ENCODE measurements around the gene GRIK3. TPM values are rescaled to one million over a fixed set of nuclear protein-coding genes. Genes with fewer than 3 reads are reported as not detected.

GRIK3 gene
- total RNA-seq, 3 donors from 2014 or later (not counting 1 experiment from before 2014, with no cell fraction given): not detected

GRCh38 chr1:36986241-36986985 lies 47.9 kb downstream of the GRIK3 start:
- no peaks in the 10 kb centered on the region for H3K4me1 ChIP-seq (ENCODE audit: control insufficient read depth, insufficient read depth, low read length)
- no peaks in the 10 kb centered on the region for H3K9me3 ChIP-seq (ENCODE audit: control insufficient read depth, insufficient read depth, low read length)
- Mint-ChIP-seq H3K36me3 (no peaks in the 10 kb centered on the region), H3K27me3 (ENCODE audit: low read depth in 2 of 2) (peaks cover 8 to 10% of the 10 kb centered on the region in 2 donors), H3K4me3 (no peak overlapping the region), H3K9me3 (no peaks in the 10 kb centered on the region), H3K27ac (no peak overlapping the region), H3K4me1 (peaks cover 4 to 8% of the 10 kb centered on the region in 2 donors)
- TF ChIP-seq CTCF (IDR thresholded peaks at IDR 0.05): no peak
- no peaks in the 10 kb centered on the region for H3K27me3 ChIP-seq (ENCODE audit: control insufficient read depth, insufficient read depth, low read length)
- intact Hi-C loops (cut with micrococcal nuclease): no loop called here
- no peaks in the 10 kb centered on the region for H3K36me3 ChIP-seq (ENCODE audit: control insufficient read depth, insufficient read depth, low read length)
- no peak overlapping the region for H3K27ac ChIP-seq (ENCODE audit: low read length)
- H3K4me3 ChIP-seq (ENCODE audit: low read length): no peak overlapping the region
- WGBS (ENCODE audit: insufficient coverage): 81% methylated on average over 6 of the region's 6 CpGs
- ATAC-seq: no peak
- DNase-seq: no peak

GRCh38 chr1:36984675-36985074 lies 49.6 kb downstream of the GRIK3 start:
- Mint-ChIP-seq H3K27me3 (ENCODE audit: low read depth in 2 of 2) (peaks cover 14 to 15% of the 10 kb centered on the region in 2 donors), H3K4me3 (no peak overlapping the region)
- intact Hi-C loops (cut with micrococcal nuclease): no loop called here

GRCh38 chr1:36984026-36984425 lies 50.3 kb downstream of the GRIK3 start:
- Mint-ChIP-seq H3K27ac (no peak overlapping the region), H3K36me3 (no peaks in the 10 kb centered on the region), H3K27me3 (ENCODE audit: low read depth in 2 of 2) (peaks cover 10 to 16% of the 10 kb centered on the region in 2 donors), H3K9me3 (no peaks in the 10 kb centered on the region), H3K4me1 (peaks cover 4 to 8% of the 10 kb centered on the region in 2 donors), H3K4me3 (no peak overlapping the region)
- WGBS (ENCODE audit: insufficient coverage): 79% methylated on average over 6 of the region's 6 CpGs
- no peak for DNase-seq
- Histone ChIP-seq H3K4me3 (ENCODE audit: low read length) (no peak overlapping the region), H3K27me3 (ENCODE audit: control insufficient read depth, insufficient read depth, low read length) (no peaks in the 10 kb centered on the region), H3K4me1 (ENCODE audit: control insufficient read depth, insufficient read depth, low read length) (no peaks in the 10 kb centered on the region), H3K27ac (ENCODE audit: low read length) (no peak overlapping the region), H3K36me3 (ENCODE audit: control insufficient read depth, insufficient read depth, low read length) (no peaks in the 10 kb centered on the region), H3K9me3 (ENCODE audit: control insufficient read depth, insufficient read depth, low read length) (no peaks in the 10 kb centered on the region)
- no peak for TF ChIP-seq CTCF (IDR thresholded peaks at IDR 0.05)
- intact Hi-C loops (cut with micrococcal nuclease): no loop called here
- no peak for ATAC-seq

More at GRCh38 chr1:36984675-36985074, 49.6 kb downstream of the GRIK3 start:
- H3K4me1 ChIP-seq (ENCODE audit: control insufficient read depth, insufficient read depth, low read length): no peaks in the 10 kb centered on the region
- no peak overlapping the region for H3K4me3 ChIP-seq (ENCODE audit: low read length)
- no peaks in the 10 kb centered on the region for H3K36me3 ChIP-seq (ENCODE audit: control insufficient read depth, insufficient read depth, low read length)
- no peaks in the 10 kb centered on the region for H3K9me3 ChIP-seq (ENCODE audit: control insufficient read depth, insufficient read depth, low read length)
- no peak overlapping the region for H3K27ac ChIP-seq (ENCODE audit: low read length)
- peaks cover 4 to 8% of the 10 kb centered on the region in 2 donors for H3K4me1 Mint-ChIP-seq
- H3K36me3 Mint-ChIP-seq: no peaks in the 10 kb centered on the region
- H3K27me3 ChIP-seq (ENCODE audit: control insufficient read depth, insufficient read depth, low read length): no peaks in the 10 kb centered on the region
- no peak for DNase-seq
- no peak for ATAC-seq
- H3K27ac Mint-ChIP-seq: no peak overlapping the region
- 67% methylated on average over 9 of the region's 9 CpGs for whole genome bisulfite sequencing (ENCODE audit: insufficient coverage)
- no peaks in the 10 kb centered on the region for H3K9me3 Mint-ChIP-seq
- no peak for TF ChIP-seq CTCF (IDR thresholded peaks at IDR 0.05)

GRCh38 chr1:36982709-36983108 lies 51.6 kb downstream of the GRIK3 start:
- H3K27ac Mint-ChIP-seq: no peak overlapping the region
- Histone ChIP-seq H3K4me1 (ENCODE audit: control insufficient read depth, insufficient read depth, low read length) (no peaks in the 10 kb centered on the region), H3K36me3 (ENCODE audit: control insufficient read depth, insufficient read depth, low read length) (no peaks in the 10 kb centered on the region), H3K27me3 (ENCODE audit: control insufficient read depth, insufficient read depth, low read length) (no peaks in the 10 kb centered on the region), H3K4me3 (ENCODE audit: low read length) (no peak overlapping the region), H3K27ac (ENCODE audit: low read length) (no peak overlapping the region), H3K9me3 (ENCODE audit: control insufficient read depth, insufficient read depth, low read length) (no peaks in the 10 kb centered on the region)
- peaks cover 4 to 8% of the 10 kb centered on the region in 2 donors for H3K4me1 Mint-ChIP-seq
- H3K4me3 Mint-ChIP-seq: no peak overlapping the region
- DNase-seq: no peak
- H3K9me3 Mint-ChIP-seq: no peaks in the 10 kb centered on the region
- WGBS (ENCODE audit: insufficient coverage): 28% methylated on average over 13 of the region's 13 CpGs
- no peak for ATAC-seq
- H3K36me3 Mint-ChIP-seq: no peaks in the 10 kb centered on the region
- H3K27me3 Mint-ChIP-seq (ENCODE audit: low read depth in 2 of 2): peaks cover 11 to 21% of the 10 kb centered on the region in 2 donors
- intact Hi-C loops (cut with micrococcal nuclease): no loop called here
- no peak for TF ChIP-seq CTCF (IDR thresholded peaks at IDR 0.05)
